ENCODE measurements around the gene ENGASE.
"Not testable (repeated sequence)": the region's sequence is repeated elsewhere in the genome, so short reads cannot be mapped to it uniquely, and the experiment has no call there.

ENGASE gene

GRCh38 chr17:79053251-79053925 lies 21.2 kb upstream of the ENGASE start:
- DNase-seq: peak; percentile 61

GRCh38 chr17:79054200-79054960 lies 20.2 kb upstream of the ENGASE start:
- no peak for DNase-seq

GRCh38 chr17:79055197-79055596 lies 19.4 kb upstream of the ENGASE start:
- no peak for DNase-seq

- no peak for DNase-seq
Observed at GRCh38 chr17:79057737-79058385, 16.8 kb upstream of the ENGASE start.

GRCh38 chr17:79062691-79063090 lies 11.9 kb upstream of the ENGASE start:
- no peak for DNase-seq

GRCh38 chr17:79064026-79064425 lies 10.6 kb upstream of the ENGASE start:
- no peak for DNase-seq

GRCh38 chr17:79065105-79065670 lies 9.4 kb upstream of the ENGASE start:
- DNase-seq: no peak

GRCh38 chr17:79066963-79067362 lies 7.7 kb upstream of the ENGASE start:
- DNase-seq: no peak

GRCh38 chr17:79070266-79070880 lies 4.3 kb upstream of the ENGASE start:
- DNase-seq: no peak

- DNase-seq: no peak
Observed at GRCh38 chr17:79071161-79071740, 3.4 kb upstream of the ENGASE start.

- DNase-seq: no peak
Observed at GRCh38 chr17:79072544-79072943, 2.1 kb upstream of the ENGASE start.

GRCh38 chr17:79073016-79073705 lies 1.5 kb upstream of the ENGASE start:
- no peak for DNase-seq

- DNase-seq: no peak
Observed at GRCh38 chr17:79073706-79074088, 927 bp upstream of the ENGASE start.

GRCh38 chr17:79074121-79074648 lies 439 bp upstream of the ENGASE start:
- not testable (repeated sequence) for DNase-seq

- DNase-seq: no peak
Observed at GRCh38 chr17:79075446-79075750, 774 bp downstream of the ENGASE start.

- DNase-seq: no peak
Observed at GRCh38 chr17:79075861-79076406, 1.3 kb downstream of the ENGASE start.

- no peak for DNase-seq
Observed at GRCh38 chr17:79077587-79077986, 3.0 kb downstream of the ENGASE start.

- no peak for DNase-seq
Observed at GRCh38 chr17:79078476-79079190, 4.0 kb downstream of the ENGASE start.

- DNase-seq: no peak
Observed at GRCh38 chr17:79079421-79080200, 5.0 kb downstream of the ENGASE start.

- no peak for DNase-seq
Observed at GRCh38 chr17:79080349-79080748, 5.7 kb downstream of the ENGASE start.
